Measurements from ENCODE around the gene ATP2A1.

DNA sequence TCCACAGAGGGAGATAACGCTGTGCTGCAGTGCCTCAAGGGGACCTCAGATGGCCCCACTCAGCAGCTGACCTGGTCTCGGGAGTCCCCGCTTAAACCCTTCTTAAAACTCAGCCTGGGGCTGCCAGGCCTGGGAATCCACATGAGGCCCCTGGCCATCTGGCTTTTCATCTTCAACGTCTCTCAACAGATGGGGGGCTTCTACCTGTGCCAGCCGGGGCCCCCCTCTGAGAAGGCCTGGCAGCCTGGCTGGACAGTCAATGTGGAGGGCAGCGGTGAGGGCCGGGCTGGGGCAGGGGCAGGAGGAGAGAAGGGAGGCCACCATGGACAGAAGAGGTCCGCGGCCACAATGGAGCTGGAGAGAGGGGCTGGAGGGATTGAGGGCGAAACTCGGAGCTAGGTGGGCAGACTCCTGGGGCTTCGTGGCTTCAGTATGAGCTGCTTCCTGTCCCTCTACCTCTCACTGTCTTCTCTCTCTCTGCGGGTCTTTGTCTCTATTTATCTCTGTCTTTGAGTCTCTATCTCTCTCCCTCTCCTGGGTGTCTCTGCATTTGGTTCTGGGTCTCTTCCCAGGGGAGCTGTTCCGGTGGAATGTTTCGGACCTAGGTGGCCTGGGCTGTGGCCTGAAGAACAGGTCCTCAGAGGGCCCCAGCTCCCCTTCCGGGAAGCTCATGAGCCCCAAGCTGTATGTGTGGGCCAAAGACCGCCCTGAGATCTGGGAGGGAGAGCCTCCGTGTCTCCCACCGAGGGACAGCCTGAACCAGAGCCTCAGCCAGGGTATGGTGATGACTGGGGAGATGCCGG, 54.3 kb downstream of the ATP2A1 start:
- TF ChIP-seq, protein P1, sequence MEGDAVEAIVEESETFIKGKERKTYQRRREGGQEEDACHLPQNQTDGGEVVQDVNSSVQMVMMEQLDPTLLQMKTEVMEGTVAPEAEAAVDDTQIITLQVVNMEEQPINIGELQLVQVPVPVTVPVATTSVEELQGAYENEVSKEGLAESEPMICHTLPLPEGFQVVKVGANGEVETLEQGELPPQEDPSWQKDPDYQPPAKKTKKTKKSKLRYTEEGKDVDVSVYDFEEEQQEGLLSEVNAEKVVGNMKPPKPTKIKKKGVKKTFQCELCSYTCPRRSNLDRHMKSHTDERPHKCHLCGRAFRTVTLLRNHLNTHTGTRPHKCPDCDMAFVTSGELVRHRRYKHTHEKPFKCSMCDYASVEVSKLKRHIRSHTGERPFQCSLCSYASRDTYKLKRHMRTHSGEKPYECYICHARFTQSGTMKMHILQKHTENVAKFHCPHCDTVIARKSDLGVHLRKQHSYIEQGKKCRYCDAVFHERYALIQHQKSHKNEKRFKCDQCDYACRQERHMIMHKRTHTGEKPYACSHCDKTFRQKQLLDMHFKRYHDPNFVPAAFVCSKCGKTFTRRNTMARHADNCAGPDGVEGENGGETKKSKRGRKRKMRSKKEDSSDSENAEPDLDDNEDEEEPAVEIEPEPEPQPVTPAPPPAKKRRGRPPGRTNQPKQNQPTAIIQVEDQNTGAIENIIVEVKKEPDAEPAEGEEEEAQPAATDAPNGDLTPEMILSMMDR (IDR thresholded peaks at IDR 0.05; ENCODE audit: low read length), result no peak
- no peak for TF ChIP-seq EZH2 (IDR thresholded peaks at IDR 0.05; ENCODE audit: borderline replicate concordance, low read length)
